Fibroblast of lung (primary cell): ENCODE results near the gene DLG2. TPM values are rescaled to one million over a fixed set of nuclear protein-coding genes. Genes with fewer than 3 reads are reported as not detected.

Experiments
- DNase-seq, 2 donors: peaks; one replicate each; pipeline versions ENCODE4 v3.0.0 to v3.0.0-alpha.2; 2010; ENCODE audit warnings: low read depth in 2 of 2
- H2AFZ ChIP-seq: 2 replicates; pipeline ENCODE4 v1.5.1; 2012; ENCODE audit warnings: low read length, control low read depth, inconsistent platforms
- H3K27ac ChIP-seq: 2 replicates; pipeline ENCODE4 v1.5.1; 2011; ENCODE audit warnings: low read length, control low read depth; ENCODE audit not compliant: insufficient read depth
- H3K27me3 ChIP-seq: 2 replicates; pipeline ENCODE4 v1.5.1; 2011; ENCODE audit warnings: mild to moderate bottlenecking, low read length; ENCODE audit not compliant: control insufficient read depth, insufficient read depth
- H3K36me3 ChIP-seq: 2 replicates; pipeline ENCODE4 v1.5.1; 2011; ENCODE audit warnings: low read length; ENCODE audit not compliant: control insufficient read depth, insufficient read depth
- H3K4me1 ChIP-seq: 2 replicates; pipeline ENCODE4 v1.5.1; 2011; ENCODE audit warnings: low read length; ENCODE audit not compliant: control insufficient read depth, insufficient read depth; ENCODE audit errors: extremely low read depth
- H3K4me2 ChIP-seq: 2 replicates; pipeline ENCODE4 v1.5.1; 2011; ENCODE audit warnings: low read length, control low read depth; ENCODE audit not compliant: insufficient read depth; ENCODE audit errors: extremely low read depth
- H3K4me3 ChIP-seq, 4 experiments: fragments of 200-600 bp in 1 of 4; sonication (generic) in 1 of 4; replicated peaks in 1 of 4; 2 replicates each; pipeline ENCODE4 v1.5.1; 2011 to 2016; ENCODE audit warnings: low read length in 4 of 4, low read depth in 3 of 4, mild to moderate bottlenecking in 3 of 4, control low read depth in 2 of 4, inconsistent platforms in 1 of 4, mixed read lengths in 1 of 4; ENCODE audit not compliant: insufficient read depth in 1 of 4; ENCODE audit errors: control extremely low read depth in 1 of 4
- H3K79me2 ChIP-seq: 2 replicates; pipeline ENCODE4 v1.5.1; 2012; ENCODE audit warnings: mild to moderate bottlenecking, low read length, inconsistent platforms; ENCODE audit not compliant: control insufficient read depth, insufficient read depth
- H3K9ac ChIP-seq: 2 replicates; pipeline ENCODE4 v1.5.1; 2011; ENCODE audit warnings: mild to moderate bottlenecking, low read length, control low read depth; ENCODE audit not compliant: insufficient read depth
- H3K9me3 ChIP-seq: 2 replicates; pipeline ENCODE4 v1.5.1; 2012; ENCODE audit warnings: low read depth, low read length; ENCODE audit not compliant: control insufficient read depth, insufficient read depth
- H4K20me1 ChIP-seq: 2 replicates; pipeline ENCODE4 v1.5.1; 2011; ENCODE audit warnings: low read length; ENCODE audit not compliant: control insufficient read depth, insufficient read depth; ENCODE audit errors: extremely low read depth
- EZH2 ChIP-seq: IDR thresholded peaks from 2 replicates; pipeline ENCODE4 v1.5.1; 2012; ENCODE audit warnings: low read length, control low read depth, mild to moderate bottlenecking; ENCODE audit errors: missing control alignments
- polyA plus RNA-seq, 2 donors: library from polyadenylated mRNA; depleted of rRNA in 1 of 2; stranded (reverse) in 1 of 2; unstranded in 1 of 2; fragments of >200 nt; gene quantifications; 2 replicates each; pipeline ENCODE4 v1.2.1, GENCODE V29; 2011 to 2012; ENCODE audit warnings: missing spikeins in 1 of 2
- total RNA-seq: library from RNA; depleted of rRNA; stranded (reverse); fragments of >200 nt; gene quantifications from 2 replicates; pipeline ENCODE4 v1.2.1, GENCODE V29; 2014
- TF ChIP-seq, protein P1 (sequence below), 2 donors: IDR thresholded peaks in 1 of 2; conservative IDR thresholded peaks in 1 of 2; 1 replicate in 1 of 2; 2 replicates in 1 of 2; pipeline ENCODE4 v1.5.1; 2011 to 2012; ENCODE audit warnings: low read length in 2 of 2, control low read depth in 1 of 2, inconsistent platforms in 1 of 2, low read depth in 1 of 2, mild to moderate bottlenecking in 1 of 2

The DLG2 gene
- total and polyA plus RNA-seq, 2 donors (not counting 1 experiment from before 2014, with no cell fraction given): 0.77 to 2.3 TPM

DNA sequence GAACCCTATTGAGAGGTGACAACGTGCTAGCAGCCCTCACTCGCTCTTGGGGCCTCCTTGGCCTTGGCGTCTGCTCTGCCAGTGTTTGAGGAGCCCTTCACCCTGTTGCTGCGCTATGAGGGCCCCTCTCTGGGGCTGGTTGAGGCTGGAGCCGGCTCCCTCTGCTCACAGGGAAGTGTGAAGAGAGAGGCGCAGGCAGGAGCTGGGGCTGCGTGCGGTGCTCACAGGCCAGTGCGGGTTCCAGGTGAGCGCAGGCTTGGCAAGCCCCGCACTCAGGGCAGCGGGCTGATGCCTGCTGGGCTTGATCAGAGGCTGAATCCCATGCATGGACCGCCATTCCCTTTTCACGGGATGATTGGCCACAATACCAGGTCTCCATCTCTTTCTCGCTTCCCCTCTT lies 90.7 kb downstream of the DLG2 start:
- Histone ChIP-seq H3K27ac (no peak overlapping the region), H3K9ac (no peak overlapping the region), H2AFZ (no peak overlapping the region), H3K9me3 (no peaks in the 10 kb centered on the region), H3K79me2 (no peaks in the 10 kb centered on the region), H4K20me1 (no peaks in the 10 kb centered on the region), H3K4me3 (no peak overlapping the region), H3K27me3 (no peaks in the 10 kb centered on the region), H3K4me1 (no peaks in the 10 kb centered on the region), H3K36me3 (no peaks in the 10 kb centered on the region), H3K4me2 (no peak overlapping the region)
- no peak for DNase-seq
- TF ChIP-seq, protein P1, sequence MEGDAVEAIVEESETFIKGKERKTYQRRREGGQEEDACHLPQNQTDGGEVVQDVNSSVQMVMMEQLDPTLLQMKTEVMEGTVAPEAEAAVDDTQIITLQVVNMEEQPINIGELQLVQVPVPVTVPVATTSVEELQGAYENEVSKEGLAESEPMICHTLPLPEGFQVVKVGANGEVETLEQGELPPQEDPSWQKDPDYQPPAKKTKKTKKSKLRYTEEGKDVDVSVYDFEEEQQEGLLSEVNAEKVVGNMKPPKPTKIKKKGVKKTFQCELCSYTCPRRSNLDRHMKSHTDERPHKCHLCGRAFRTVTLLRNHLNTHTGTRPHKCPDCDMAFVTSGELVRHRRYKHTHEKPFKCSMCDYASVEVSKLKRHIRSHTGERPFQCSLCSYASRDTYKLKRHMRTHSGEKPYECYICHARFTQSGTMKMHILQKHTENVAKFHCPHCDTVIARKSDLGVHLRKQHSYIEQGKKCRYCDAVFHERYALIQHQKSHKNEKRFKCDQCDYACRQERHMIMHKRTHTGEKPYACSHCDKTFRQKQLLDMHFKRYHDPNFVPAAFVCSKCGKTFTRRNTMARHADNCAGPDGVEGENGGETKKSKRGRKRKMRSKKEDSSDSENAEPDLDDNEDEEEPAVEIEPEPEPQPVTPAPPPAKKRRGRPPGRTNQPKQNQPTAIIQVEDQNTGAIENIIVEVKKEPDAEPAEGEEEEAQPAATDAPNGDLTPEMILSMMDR (conservative IDR thresholded peaks at IDR 0.05 in 1 of 2, IDR thresholded peaks at IDR 0.05 in 1 of 2; ENCODE audit: low read depth in 1 of 2, low read length in 2 of 2): no peak
- TF ChIP-seq EZH2: no peak

DNA sequence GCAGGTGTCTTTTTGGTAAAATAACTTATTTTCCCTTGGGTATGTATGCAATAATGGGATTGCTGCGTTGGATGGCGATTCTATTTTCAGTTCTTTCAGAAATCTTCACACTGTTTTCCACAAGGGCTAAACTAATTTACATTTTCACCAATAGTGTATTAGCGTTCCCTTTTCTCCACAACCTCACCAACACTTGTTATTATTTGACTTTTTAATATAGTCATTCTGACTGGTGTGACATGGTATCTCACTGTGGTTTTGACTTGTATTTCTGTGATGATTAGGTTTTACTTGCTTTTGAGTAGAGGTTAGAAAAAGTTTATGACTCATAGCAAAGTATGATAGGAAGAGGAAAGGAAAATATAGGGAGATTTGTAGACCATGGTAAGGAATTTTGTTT lies 92.3 kb downstream of the DLG2 start:
- Histone ChIP-seq H3K36me3 (no peaks in the 10 kb centered on the region), H3K9ac (no peak overlapping the region), H3K27ac (no peak overlapping the region), H4K20me1 (no peaks in the 10 kb centered on the region), H3K4me1 (no peaks in the 10 kb centered on the region), H3K9me3 (no peaks in the 10 kb centered on the region), H3K4me3 (no peak overlapping the region), H3K79me2 (no peaks in the 10 kb centered on the region), H3K4me2 (no peak overlapping the region), H2AFZ (no peak overlapping the region), H3K27me3 (no peaks in the 10 kb centered on the region)
- no peak for DNase-seq
- TF ChIP-seq, protein P1 (conservative IDR thresholded peaks at IDR 0.05 in 1 of 2, IDR thresholded peaks at IDR 0.05 in 1 of 2; ENCODE audit: low read depth in 1 of 2, low read length in 2 of 2): no peak
- TF ChIP-seq EZH2: no peak

DNA sequence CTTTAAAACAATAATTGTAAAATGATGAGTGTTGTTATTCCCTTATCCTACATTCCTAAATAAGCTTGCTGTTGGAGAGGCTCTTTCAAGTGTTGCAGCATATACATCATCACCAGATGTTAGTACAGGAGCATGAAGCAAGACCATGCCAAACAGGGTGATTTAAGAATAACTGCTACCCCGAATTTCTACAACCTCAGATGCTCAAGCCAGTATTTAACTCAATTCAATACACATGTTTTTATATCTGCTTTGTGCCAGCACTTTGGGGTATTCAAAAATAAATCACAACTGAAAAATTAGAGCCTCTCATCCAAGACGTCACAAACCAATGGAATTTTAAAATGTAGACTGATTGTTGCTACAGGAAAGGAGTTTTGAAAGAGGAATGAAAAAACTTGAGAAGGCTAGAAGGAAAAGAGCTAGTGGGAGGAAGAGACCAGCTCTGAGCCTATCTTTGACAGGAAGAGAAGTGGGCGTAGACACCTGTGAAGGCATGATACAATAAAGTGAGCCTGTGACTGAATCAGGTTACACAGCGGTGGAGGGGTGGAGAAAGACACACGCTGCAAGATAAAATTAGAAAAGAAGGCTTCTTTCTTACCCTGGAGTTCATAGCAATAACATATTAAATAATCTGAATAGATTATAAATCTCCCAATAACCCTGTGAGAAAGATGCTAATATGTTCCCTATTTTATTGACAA lies 95.8 kb downstream of the DLG2 start:
- Histone ChIP-seq H3K27me3 (no peaks in the 10 kb centered on the region), H2AFZ (no peak overlapping the region), H3K36me3 (no peaks in the 10 kb centered on the region), H3K9ac (no peak overlapping the region), H3K4me1 (no peaks in the 10 kb centered on the region), H3K4me3 (no peak overlapping the region), H3K4me2 (no peak overlapping the region), H3K9me3 (no peaks in the 10 kb centered on the region), H4K20me1 (no peaks in the 10 kb centered on the region), H3K79me2 (no peaks in the 10 kb centered on the region), H3K27ac (no peak overlapping the region)
- TF ChIP-seq EZH2: no peak
- TF ChIP-seq, protein P1 (conservative IDR thresholded peaks at IDR 0.05 in 1 of 2, IDR thresholded peaks at IDR 0.05 in 1 of 2; ENCODE audit: low read depth in 1 of 2, low read length in 2 of 2): no peak
- DNase-seq: no peak
